SU-DHL-6 (cell line): ENCODE data around the gene HEATR1.

Experiments
- CTCF ChIP-seq: fragments of 200-600 bp; sonication (generic); IDR thresholded peaks from one replicate; pipeline ENCODE4 v1.5.1; 2017; ENCODE audit warnings: antibody characterized with exemption, mild to moderate bottlenecking, low read length, moderate library complexity; ENCODE audit not compliant: insufficient read depth, poor library complexity, severe bottlenecking
- EZH2phosphoT487 ChIP-seq: fragments of 200-600 bp; sonication (generic), shearing (Covaris generic); conservative IDR thresholded peaks from 2 replicates; pipeline ENCODE4 v1.6.1; 2018; ENCODE audit warnings: mild to moderate bottlenecking, antibody characterized with exemption, low read length, moderate library complexity, mixed read lengths

- no peak for TF ChIP-seq CTCF
- TF ChIP-seq EZH2phosphoT487 = no peak
Observed at GRCh38 chr1:236590553-236591150, 13.7 kb downstream of the HEATR1 start.
